ENCODE measurements around the gene PODXL. TPM values are rescaled to one million over a fixed set of nuclear protein-coding genes. Genes with fewer than 3 reads are reported as not detected.
A peak's percentile ranks its signal among the peaks of the same experiment; 100 is the strongest.
"Not testable (repeated sequence)": the region's sequence is repeated elsewhere in the genome, so short reads cannot be mapped to it uniquely, and the experiment has no call there.

Gene PODXL
- total and polyA plus RNA-seq, 3 donors from 2014 or later: 15.4 to 27.3 (median 19.4) TPM

DNA sequence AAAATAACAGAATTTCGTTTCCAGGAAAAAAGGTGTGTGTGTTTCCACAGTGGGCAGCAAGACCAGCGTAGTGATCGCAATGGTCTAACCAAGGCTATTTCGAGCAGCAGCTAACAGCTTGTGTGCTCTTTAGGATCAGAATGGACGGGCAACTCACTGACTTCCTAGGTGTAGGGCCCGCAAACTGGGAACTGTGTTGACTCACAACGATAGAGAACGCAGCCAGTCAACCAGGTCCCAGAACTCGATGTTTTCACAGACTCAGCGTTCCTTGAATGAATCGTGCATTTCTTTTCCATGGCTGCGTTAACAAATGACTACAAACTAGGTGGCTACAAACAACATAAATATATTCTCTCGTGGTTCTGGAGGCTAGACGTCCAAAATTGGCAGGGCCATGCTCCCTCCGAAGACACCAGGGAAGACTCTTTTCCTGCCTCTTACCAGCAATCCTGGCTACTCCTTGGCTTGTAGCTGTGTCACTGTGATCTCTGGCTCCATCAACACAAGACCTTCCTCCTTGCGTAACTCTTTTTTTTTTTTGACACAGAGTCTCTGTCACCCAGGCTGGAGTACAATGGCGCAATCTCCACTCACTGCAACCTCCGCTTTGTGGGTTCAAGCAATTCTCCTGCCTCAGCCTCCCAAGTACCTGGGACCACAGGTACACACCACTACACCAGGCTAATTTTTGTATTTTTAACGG, 39.1 kb downstream of the PODXL start:
- intact Hi-C loops (cut with DNase I; ENCODE audit: low total_unique reads): no loop called here
- TF ChIP-seq, protein P1, sequence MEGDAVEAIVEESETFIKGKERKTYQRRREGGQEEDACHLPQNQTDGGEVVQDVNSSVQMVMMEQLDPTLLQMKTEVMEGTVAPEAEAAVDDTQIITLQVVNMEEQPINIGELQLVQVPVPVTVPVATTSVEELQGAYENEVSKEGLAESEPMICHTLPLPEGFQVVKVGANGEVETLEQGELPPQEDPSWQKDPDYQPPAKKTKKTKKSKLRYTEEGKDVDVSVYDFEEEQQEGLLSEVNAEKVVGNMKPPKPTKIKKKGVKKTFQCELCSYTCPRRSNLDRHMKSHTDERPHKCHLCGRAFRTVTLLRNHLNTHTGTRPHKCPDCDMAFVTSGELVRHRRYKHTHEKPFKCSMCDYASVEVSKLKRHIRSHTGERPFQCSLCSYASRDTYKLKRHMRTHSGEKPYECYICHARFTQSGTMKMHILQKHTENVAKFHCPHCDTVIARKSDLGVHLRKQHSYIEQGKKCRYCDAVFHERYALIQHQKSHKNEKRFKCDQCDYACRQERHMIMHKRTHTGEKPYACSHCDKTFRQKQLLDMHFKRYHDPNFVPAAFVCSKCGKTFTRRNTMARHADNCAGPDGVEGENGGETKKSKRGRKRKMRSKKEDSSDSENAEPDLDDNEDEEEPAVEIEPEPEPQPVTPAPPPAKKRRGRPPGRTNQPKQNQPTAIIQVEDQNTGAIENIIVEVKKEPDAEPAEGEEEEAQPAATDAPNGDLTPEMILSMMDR (IDR thresholded peaks at IDR 0.05): no peak
- no peak for TF ChIP-seq POLR2A (IDR thresholded peaks at IDR 0.05)

DNA sequence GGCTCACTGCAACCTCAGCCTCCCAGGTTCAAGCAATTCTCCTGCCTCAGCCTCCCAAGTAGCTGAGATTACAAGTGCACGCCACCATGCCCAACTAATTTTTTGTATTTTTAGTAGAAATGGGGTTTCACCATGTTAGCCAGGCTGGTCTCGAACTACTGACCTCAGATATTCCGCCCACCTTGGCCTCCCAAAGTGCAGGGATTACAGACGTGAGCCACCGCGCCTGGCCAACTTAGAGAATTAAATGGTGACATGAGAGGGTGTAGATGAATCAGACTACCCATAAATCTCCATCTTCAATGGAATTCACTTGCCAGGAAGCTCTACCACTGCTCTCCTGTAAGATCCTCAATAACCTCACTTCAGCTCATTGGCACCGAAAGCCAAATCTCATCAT, 41.0 kb downstream of the PODXL start:
- not testable (repeated sequence) for H3K4me3 ChIP-seq
- DNase-seq: peak; percentile 8
- H3K4me1 ChIP-seq: peaks cover 18% of the 10 kb centered on the region

More for the DNA sequence above, 39.1 kb downstream of the PODXL start:
- 91 to 92% methylated on average over 19 of the region's 19 CpGs for WGBS, 2 donors
- Histone ChIP-seq H3K4me3 (no peak overlapping the region), H3K9me3 (no peaks in the 10 kb centered on the region), H3K36me3 (ENCODE audit: low read depth, missing control alignments) (no peaks in the 10 kb centered on the region), H3K27ac (no peak overlapping the region), H3K4me1 (peaks cover 26% of the 10 kb centered on the region), H3K27me3 (no peaks in the 10 kb centered on the region)
- no peak for DNase-seq

DNA sequence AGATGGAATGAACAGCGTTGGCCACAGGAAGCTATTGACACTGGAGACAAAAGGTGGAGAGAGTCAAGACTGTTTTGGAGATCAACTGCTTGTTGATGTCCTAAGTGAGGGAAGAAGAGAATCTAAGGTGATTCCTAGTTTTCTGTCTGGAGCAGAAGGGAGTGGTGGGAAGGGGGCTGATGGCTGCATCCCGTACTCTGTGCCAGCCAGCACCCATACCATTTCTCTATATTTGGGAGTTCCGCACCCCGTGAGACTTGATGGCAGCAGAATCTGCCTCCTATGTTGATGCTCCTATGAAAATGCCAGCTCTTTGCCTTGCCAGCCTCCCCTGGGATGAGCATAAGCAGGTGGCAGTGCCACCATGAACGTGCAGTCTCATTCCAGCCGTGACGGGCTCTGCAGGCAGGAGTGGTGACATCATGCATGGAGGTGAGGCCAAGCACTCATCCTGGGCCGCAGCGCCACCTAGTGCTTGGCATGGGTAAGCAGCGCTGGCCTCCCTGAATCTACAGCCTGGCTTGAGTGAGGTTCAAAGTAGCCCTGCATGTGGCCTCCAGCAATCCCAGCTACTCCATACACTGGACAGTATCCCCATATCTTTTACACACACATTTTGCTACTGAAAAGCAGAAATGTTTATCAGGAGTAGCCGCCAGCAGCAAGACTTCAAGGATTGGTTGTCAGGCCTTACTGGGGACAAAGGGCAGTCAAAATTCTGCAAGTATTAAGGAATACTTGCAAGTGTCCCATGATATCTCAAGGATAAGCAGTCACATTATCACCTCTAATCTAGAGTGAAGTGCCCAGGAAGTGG, 43.0 kb downstream of the PODXL start:
- H3K27me3 ChIP-seq: no peaks in the 10 kb centered on the region
- no peaks in the 10 kb centered on the region for H3K9me3 ChIP-seq
- peak; percentile 92 for DNase-seq
- H3K4me3 ChIP-seq: no peak overlapping the region
- TF ChIP-seq, protein P1 (IDR thresholded peaks at IDR 0.05): peak; percentile 83 to 93 (median 92)
- TF ChIP-seq POLR2A (IDR thresholded peaks at IDR 0.05): no peak
- intact Hi-C loops (cut with DNase I; ENCODE audit: low total_unique reads): no loop called here
- H3K27ac ChIP-seq: peak overlapping the region; percentile 41 to 62
- peaks cover 12% of the 10 kb centered on the region for H3K4me1 ChIP-seq
- H3K36me3 ChIP-seq (ENCODE audit: low read depth, missing control alignments): no peaks in the 10 kb centered on the region
- 42 to 86% methylated on average over 5 to 11 of the region's 11 CpGs for WGBS, 2 donors

More for the DNA sequence above, 41.0 kb downstream of the PODXL start:
- H3K9me3 ChIP-seq; H3K36me3 ChIP-seq (ENCODE audit: low read depth, missing control alignments); intact Hi-C loops (cut with DNase I; ENCODE audit: low total_unique reads); H3K27ac ChIP-seq; H3K27me3 ChIP-seq: not testable (repeated sequence)
- WGBS, 2 donors: 94 to 97% methylated on average over 7 of the region's 7 CpGs

DNA sequence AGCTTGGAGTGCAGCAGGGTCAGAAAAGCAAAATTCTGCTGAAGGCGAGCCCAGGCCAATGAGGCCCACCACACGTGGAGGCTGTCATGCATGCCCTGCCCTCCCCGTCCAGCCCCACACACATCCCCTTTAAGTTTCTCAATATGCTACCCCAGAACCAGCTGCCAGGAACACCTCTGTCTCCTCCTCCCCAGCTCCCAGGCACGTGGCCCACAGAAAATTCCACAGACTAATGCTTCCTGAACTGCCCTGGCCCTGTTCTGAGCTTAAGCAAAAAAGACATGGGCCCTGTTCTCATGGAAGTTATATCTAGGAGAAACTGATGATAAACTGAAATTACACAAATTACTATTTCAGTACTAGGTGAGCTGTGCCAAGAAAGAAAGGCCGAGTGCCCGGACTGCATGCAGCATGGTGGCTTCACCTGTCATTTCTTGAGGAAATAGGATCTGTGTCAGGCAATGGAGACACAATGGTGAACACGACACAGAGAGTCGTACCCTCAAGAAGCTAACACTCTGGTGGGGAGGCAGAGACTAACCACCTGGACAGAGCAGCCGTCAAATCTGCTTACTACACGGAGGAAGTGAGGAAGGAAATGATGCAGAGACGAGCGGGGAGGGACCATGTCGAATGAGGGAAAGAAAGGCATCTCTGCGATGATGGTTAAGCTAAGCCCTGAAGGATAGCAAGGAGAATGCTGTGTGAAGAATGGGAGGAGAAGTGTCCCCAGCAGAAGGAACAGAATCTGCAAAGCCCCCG, 44.5 kb downstream of the PODXL start:
- no peaks in the 10 kb centered on the region for H3K27me3 ChIP-seq
- DNase-seq: peak; percentile 28
- H3K36me3 ChIP-seq (ENCODE audit: low read depth, missing control alignments): no peaks in the 10 kb centered on the region
- WGBS, 2 donors: 74 to 76% methylated on average over 15 of the region's 15 CpGs
- peaks cover 16% of the 10 kb centered on the region for H3K4me1 ChIP-seq
- no peak overlapping the region for H3K4me3 ChIP-seq
- peak overlapping the region; percentile 18 to 23 for H3K27ac ChIP-seq
- TF ChIP-seq, protein P1 (IDR thresholded peaks at IDR 0.05): no peak
- TF ChIP-seq POLR2A (IDR thresholded peaks at IDR 0.05): no peak
- no peaks in the 10 kb centered on the region for H3K9me3 ChIP-seq
- intact Hi-C loops (cut with DNase I; ENCODE audit: low total_unique reads): no loop called here

DNA sequence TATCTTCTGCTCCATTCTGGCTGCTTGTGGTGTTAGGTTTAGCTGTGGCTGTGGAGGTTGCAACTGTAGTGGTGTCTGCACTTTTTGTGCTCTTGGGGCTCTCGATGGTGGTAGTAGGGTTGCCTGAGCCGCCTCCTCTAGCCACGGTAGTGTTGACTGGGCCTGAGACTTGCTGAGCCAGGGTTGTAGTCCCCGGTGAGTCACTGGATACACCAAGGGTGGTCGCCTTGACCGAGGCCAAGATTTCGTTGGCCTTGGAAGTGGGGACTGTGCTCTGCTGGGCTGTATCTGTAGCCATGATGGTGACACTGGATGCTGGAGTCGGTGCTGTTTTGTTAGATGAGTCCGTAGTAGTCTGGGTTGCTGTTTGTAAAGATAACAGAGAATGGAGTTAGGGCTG, 45.4 kb downstream of the PODXL start:
- Histone ChIP-seq H3K4me1 (peaks cover 16% of the 10 kb centered on the region), H3K27ac (peak overlapping the region in 1 of 2 donors; percentile 23), H3K9me3 (no peaks in the 10 kb centered on the region), H3K4me3 (no peak overlapping the region), H3K27me3 (no peaks in the 10 kb centered on the region), H3K36me3 (ENCODE audit: low read depth, missing control alignments) (no peaks in the 10 kb centered on the region)
- DNase-seq: no peak
- 68 to 83% methylated on average over 7 to 9 of the region's 9 CpGs for WGBS, 2 donors
- intact Hi-C loops (cut with DNase I; ENCODE audit: low total_unique reads): no loop called here
- TF ChIP-seq POLR2A (IDR thresholded peaks at IDR 0.05): no peak
- TF ChIP-seq, protein P1 (IDR thresholded peaks at IDR 0.05): no peak

Data from testis (tissue), 3 donors.